ENCODE data around the gene PHF8. TPM values are rescaled to one million over a fixed set of nuclear protein-coding genes. Genes with fewer than 3 reads are reported as not detected.

PHF8 gene
- total RNA-seq, 1 donor, result 18.1 TPM

DNA sequence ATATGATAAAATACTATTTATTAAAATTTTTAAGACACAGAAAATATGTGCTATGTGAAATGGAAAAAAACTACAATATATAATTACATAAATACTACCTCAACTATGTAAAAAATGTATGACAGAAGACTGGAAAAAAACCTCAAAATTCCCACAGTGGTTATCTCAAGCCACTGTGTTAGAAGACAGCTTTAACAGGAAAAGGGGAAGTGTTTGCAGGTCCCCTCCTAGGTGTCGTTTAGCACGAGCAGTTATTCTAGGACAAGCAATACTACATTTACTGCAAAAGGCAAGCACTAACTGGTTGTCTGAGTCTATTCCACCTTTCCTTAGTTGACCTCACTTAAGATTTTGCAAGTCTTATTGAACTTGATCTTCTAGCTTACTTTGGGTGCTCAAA lies 44.9 kb upstream of the PHF8 start:
- Histone ChIP-seq H3K79me2 (ENCODE audit: insufficient read depth, low read length) (no peaks in the 10 kb centered on the region), H3K27me3 (ENCODE audit: insufficient read depth, low read length) (no peaks in the 10 kb centered on the region), H3K4me1 (ENCODE audit: insufficient read depth, low read length) (no peaks in the 10 kb centered on the region), H3K27ac (ENCODE audit: low read depth, low read length) (no peak overlapping the region), H3K36me3 (ENCODE audit: insufficient read depth, low read length) (no peaks in the 10 kb centered on the region), H4K20me1 (ENCODE audit: insufficient read depth, low read length) (no peaks in the 10 kb centered on the region), H3K9me3 (ENCODE audit: low read depth, low read length) (no peaks in the 10 kb centered on the region), H2AFZ (ENCODE audit: low read length) (no peak overlapping the region), H3K4me3 (ENCODE audit: insufficient read depth, low read length) (no peak overlapping the region), H3K4me2 (ENCODE audit: insufficient read depth, low read length) (no peak overlapping the region)
- no peak for TF ChIP-seq CTCF (IDR thresholded peaks at IDR 0.05; ENCODE audit: extremely low read depth, low read depth, low read length)
- DNase-seq (ENCODE audit: insufficient read length, low spot score, missing footprints), result no peak

- H3K4me2 ChIP-seq (ENCODE audit: insufficient read depth, low read length), result no peak overlapping the region
- H3K9me3 ChIP-seq (ENCODE audit: low read depth, low read length), result no peaks in the 10 kb centered on the region
- no peak overlapping the region for H3K27ac ChIP-seq (ENCODE audit: low read depth, low read length)
- no peak overlapping the region for H2AFZ ChIP-seq (ENCODE audit: low read length)
- no peak overlapping the region for H3K4me3 ChIP-seq (ENCODE audit: insufficient read depth, low read length)
- H4K20me1 ChIP-seq (ENCODE audit: insufficient read depth, low read length), result no peaks in the 10 kb centered on the region
- no peaks in the 10 kb centered on the region for H3K27me3 ChIP-seq (ENCODE audit: insufficient read depth, low read length)
- H3K79me2 ChIP-seq (ENCODE audit: insufficient read depth, low read length), result no peaks in the 10 kb centered on the region
- H3K4me1 ChIP-seq (ENCODE audit: insufficient read depth, low read length), result no peaks in the 10 kb centered on the region
- no peak for DNase-seq (ENCODE audit: insufficient read length, low spot score, missing footprints)
- TF ChIP-seq CTCF (IDR thresholded peaks at IDR 0.05; ENCODE audit: extremely low read depth, low read depth, low read length), result no peak
- H3K36me3 ChIP-seq (ENCODE audit: insufficient read depth, low read length), result no peaks in the 10 kb centered on the region
Measured at GRCh38 chrX:54087661-54088060, 43.4 kb upstream of the PHF8 start.

DNA sequence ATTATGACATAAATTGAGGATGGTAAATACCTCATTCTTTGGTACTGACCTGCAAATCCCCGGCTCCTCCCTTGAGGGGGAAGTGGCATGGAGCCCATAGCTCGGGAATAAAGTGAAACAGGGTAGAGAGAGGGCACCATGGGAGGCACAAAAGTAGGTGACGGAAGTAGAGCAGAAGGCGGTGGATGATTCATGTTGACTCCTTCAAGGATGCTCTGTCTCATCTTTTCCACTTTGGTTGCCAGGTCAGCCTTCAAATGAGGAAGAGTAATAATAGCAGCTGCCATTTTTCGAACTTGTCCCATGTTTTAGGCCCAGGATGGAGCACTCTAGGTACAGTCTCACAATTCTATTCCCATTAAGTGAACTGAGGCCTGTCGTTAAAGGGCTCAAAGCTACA lies 41.4 kb upstream of the PHF8 start:
- DNase-seq (ENCODE audit: insufficient read length, low spot score, missing footprints), result no peak
- H3K4me3 ChIP-seq (ENCODE audit: insufficient read depth, low read length), result no peak overlapping the region
- no peaks in the 10 kb centered on the region for H3K27me3 ChIP-seq (ENCODE audit: insufficient read depth, low read length)
- H3K4me2 ChIP-seq (ENCODE audit: insufficient read depth, low read length), result no peak overlapping the region
- no peak for TF ChIP-seq CTCF (IDR thresholded peaks at IDR 0.05; ENCODE audit: extremely low read depth, low read depth, low read length)
- H4K20me1 ChIP-seq (ENCODE audit: insufficient read depth, low read length), result no peaks in the 10 kb centered on the region
- H3K9me3 ChIP-seq (ENCODE audit: low read depth, low read length), result no peaks in the 10 kb centered on the region
- no peaks in the 10 kb centered on the region for H3K36me3 ChIP-seq (ENCODE audit: insufficient read depth, low read length)
- no peaks in the 10 kb centered on the region for H3K79me2 ChIP-seq (ENCODE audit: insufficient read depth, low read length)
- H3K4me1 ChIP-seq (ENCODE audit: insufficient read depth, low read length), result no peaks in the 10 kb centered on the region
- no peak overlapping the region for H3K27ac ChIP-seq (ENCODE audit: low read depth, low read length)
- no peak overlapping the region for H2AFZ ChIP-seq (ENCODE audit: low read length)

- H3K4me3 ChIP-seq (ENCODE audit: insufficient read depth, low read length), result no peak overlapping the region
- H4K20me1 ChIP-seq (ENCODE audit: insufficient read depth, low read length), result no peaks in the 10 kb centered on the region
- no peak for TF ChIP-seq CTCF (IDR thresholded peaks at IDR 0.05; ENCODE audit: extremely low read depth, low read depth, low read length)
- H3K4me2 ChIP-seq (ENCODE audit: insufficient read depth, low read length), result no peak overlapping the region
- H3K27me3 ChIP-seq (ENCODE audit: insufficient read depth, low read length), result no peaks in the 10 kb centered on the region
- H3K9me3 ChIP-seq (ENCODE audit: low read depth, low read length), result no peaks in the 10 kb centered on the region
- H3K36me3 ChIP-seq (ENCODE audit: insufficient read depth, low read length), result no peaks in the 10 kb centered on the region
- DNase-seq (ENCODE audit: insufficient read length, low spot score, missing footprints), result no peak
- no peak overlapping the region for H3K27ac ChIP-seq (ENCODE audit: low read depth, low read length)
- H3K4me1 ChIP-seq (ENCODE audit: insufficient read depth, low read length), result no peaks in the 10 kb centered on the region
- H3K79me2 ChIP-seq (ENCODE audit: insufficient read depth, low read length), result no peaks in the 10 kb centered on the region
- H2AFZ ChIP-seq (ENCODE audit: low read length), result no peak overlapping the region
Measured at GRCh38 chrX:54076903-54077302, 32.6 kb upstream of the PHF8 start.

Measured in osteoblast (primary cell).